ENCODE results near the gene CFHR4. TPM values are rescaled to one million over a fixed set of nuclear protein-coding genes. Genes with fewer than 3 reads are reported as not detected.

CFHR4 gene
- total RNA-seq, 2 experiments from 2014 or later: not detected

DNA sequence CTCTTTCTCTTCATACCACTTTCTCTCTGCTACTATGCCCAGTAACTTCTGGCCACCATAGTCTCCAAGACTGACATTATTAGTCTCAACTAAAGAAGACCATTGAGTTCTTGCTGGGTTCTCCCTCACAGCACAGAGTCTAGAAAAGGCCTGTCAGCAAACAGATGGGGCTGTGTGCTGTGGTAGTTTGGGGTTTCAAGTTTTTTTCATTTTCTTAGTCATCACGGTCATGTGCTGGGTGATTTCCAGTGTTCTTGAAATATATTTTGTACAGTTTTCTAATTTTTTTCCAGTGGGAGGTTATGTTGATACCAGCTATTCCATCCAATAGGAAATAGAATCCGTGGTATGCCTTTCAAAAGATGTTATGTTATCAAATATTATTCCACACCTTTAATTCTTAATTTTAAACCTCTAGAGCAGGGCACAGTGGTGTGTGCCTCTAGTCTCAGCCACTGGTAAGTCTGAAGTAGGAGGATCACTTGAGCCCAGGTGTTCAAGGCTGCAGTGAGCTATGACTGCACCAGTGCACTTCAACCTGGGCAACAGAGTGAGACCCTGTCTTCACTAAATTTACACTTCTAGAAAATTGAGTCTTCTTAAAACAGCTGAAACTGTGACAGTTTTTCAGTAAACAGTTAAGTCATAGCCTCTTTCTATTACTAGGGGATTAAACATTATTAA is 64.0 kb downstream of the CFHR4 start:
- DNase-seq: no peak
- no peak overlapping the region for H3K27ac Mint-ChIP-seq
- H3K27me3 Mint-ChIP-seq (ENCODE audit: low read depth): no peaks in the 10 kb centered on the region
- H3K9me3 Mint-ChIP-seq (ENCODE audit: insufficient read depth): no peaks in the 10 kb centered on the region
- CTCF ChIA-PET: no interaction called here
- H3K36me3 Mint-ChIP-seq (ENCODE audit: low read depth): no peaks in the 10 kb centered on the region
- no peaks in the 10 kb centered on the region for H3K4me1 Mint-ChIP-seq (ENCODE audit: low read depth)
- no peak for ATAC-seq
- no peak overlapping the region for H3K4me3 Mint-ChIP-seq
- POLR2A ChIA-PET: no interaction called here

DNA sequence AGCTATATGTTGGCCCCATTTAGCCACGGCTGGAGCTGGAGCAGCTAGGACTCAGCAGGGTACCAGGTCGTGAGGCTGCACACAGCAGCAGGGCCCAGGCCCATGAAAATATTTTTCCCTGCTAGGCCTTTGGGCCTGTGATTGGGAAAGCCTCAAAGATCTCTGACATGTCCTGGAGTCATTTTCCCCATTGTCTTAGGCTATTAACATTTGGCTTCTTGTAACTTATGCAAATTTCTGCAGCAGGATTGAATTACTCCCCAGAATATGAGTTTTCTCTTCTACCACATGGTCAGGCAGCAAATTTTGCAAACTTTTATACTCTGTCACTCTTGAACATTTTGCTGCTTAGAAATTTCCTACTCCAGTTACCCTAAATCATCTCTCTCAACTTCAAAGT is 66.9 kb downstream of the CFHR4 start:
- Mint-ChIP-seq H3K27ac (no peak overlapping the region), H3K9me3 (ENCODE audit: insufficient read depth) (no peaks in the 10 kb centered on the region), H3K4me3 (no peak overlapping the region), H3K27me3 (ENCODE audit: low read depth) (no peaks in the 10 kb centered on the region), H3K36me3 (ENCODE audit: low read depth) (no peaks in the 10 kb centered on the region), H3K4me1 (ENCODE audit: low read depth) (no peaks in the 10 kb centered on the region)
- POLR2A ChIA-PET: no interaction called here
- no peak for ATAC-seq
- DNase-seq: no peak
- CTCF ChIA-PET: no interaction called here

DNA sequence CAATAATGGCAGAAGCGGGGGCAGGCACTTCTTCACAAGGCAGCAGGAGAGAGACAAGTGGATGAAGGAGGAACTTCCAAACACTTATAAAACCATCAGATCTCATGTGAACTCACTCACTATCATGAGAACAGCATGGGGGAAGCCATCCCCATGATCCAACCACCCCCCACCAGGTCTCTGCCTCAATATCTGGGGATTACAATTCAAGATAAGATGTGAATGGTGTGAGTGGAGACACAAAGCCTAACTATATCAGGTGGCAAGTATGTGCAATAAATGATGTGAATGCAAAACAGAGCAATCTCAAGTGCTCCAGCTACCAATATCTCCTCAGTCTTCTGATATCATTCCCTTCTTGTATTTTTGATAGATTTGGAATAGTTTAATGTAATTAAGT is 68.1 kb downstream of the CFHR4 start:
- ATAC-seq: no peak

DNA sequence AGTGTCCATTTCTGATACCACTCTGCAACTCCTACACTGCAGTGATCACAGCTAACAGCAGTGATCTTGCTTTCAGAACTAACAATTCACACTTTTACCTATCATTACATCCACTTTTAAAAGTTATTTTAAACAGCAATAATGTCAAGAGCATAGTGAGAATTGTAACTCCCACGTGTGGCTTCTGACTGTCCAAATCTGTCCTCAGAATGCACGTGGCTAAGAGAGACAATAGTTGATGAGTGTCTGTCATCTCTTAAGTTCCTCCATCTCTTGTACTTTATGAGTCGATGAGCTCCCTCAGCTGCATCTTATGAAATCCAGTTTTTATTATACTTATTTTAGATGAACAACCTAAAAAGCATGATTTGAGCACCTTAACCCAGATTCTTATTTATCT is 73.0 kb downstream of the CFHR4 start:
- CTCF ChIA-PET: no interaction called here
- Mint-ChIP-seq H3K36me3 (ENCODE audit: low read depth) (no peaks in the 10 kb centered on the region), H3K27ac (no peak overlapping the region), H3K9me3 (ENCODE audit: insufficient read depth) (no peaks in the 10 kb centered on the region), H3K27me3 (ENCODE audit: low read depth) (no peaks in the 10 kb centered on the region), H3K4me1 (ENCODE audit: low read depth) (no peaks in the 10 kb centered on the region), H3K4me3 (no peak overlapping the region)
- DNase-seq (no peak), ATAC-seq (no peak)
- POLR2A ChIA-PET: no interaction called here

More for the DNA sequence above, 68.1 kb downstream of the CFHR4 start:
- POLR2A ChIA-PET: no interaction called here
- H3K9me3 Mint-ChIP-seq (ENCODE audit: insufficient read depth): no peaks in the 10 kb centered on the region
- no peak for DNase-seq
- CTCF ChIA-PET: no interaction called here
- H3K27me3 Mint-ChIP-seq (ENCODE audit: low read depth): no peaks in the 10 kb centered on the region
- no peak overlapping the region for H3K27ac Mint-ChIP-seq
- H3K36me3 Mint-ChIP-seq (ENCODE audit: low read depth): no peaks in the 10 kb centered on the region
- no peaks in the 10 kb centered on the region for H3K4me1 Mint-ChIP-seq (ENCODE audit: low read depth)
- no peak overlapping the region for H3K4me3 Mint-ChIP-seq

Other genes starting within 250 kb of the CFHR4 start
- gene CFH, start 236.0 kb upstream of the CFHR4 start, total RNA-seq: 1 to 10 TPM; 1.4 to 1.7 TPM
- not detected for gene CFHR3, start 113.2 kb upstream of the CFHR4 start, total RNA-seq
- not detected for gene CFHR1, start 68.3 kb upstream of the CFHR4 start, total RNA-seq
- gene CFHR2, start 55.7 kb downstream of the CFHR4 start, total RNA-seq: not detected
- not detected for gene CFHR5, start 89.5 kb downstream of the CFHR4 start, total RNA-seq
- not detected for gene F13B, start 179.2 kb downstream of the CFHR4 start, total RNA-seq

Data from activated CD8-positive, alpha-beta T cell treated with anti-CD3 and anti-CD28 coated beads, Interleukin-2, amount 10 ng/mL, durations not matched to agents 7 days and 5 days (primary cell).